ENCODE results near the gene HSPA12B. TPM values are rescaled to one million over a fixed set of nuclear protein-coding genes. Genes with fewer than 3 reads are reported as not detected.

HSPA12B gene
- total RNA-seq, 2 experiments from 2014 or later: not detected

DNA sequence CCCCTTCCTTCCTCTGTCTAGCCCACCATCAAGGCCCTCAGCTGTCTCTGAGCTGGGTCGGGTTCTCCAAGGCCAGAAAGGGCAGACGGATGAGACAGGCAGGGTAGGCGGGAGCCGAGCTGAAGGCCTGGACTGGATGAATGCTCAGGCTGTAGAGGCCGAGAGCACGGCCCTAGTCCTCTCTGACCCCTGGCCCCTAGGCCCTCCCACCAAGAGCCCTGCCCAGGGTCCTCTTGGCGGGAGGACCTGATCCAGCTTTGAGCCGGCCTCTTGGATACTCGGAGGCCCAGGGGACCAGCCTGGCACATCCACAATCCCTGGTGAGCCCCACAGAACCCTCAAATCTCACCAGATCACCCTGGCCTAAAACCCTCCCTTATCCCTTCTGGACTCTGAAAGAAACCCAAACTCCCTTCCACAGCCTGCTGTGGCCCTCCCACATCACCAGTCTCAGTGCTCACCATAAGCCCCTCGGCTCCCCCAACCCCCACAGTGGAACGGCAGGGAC is 26.9 kb downstream of the HSPA12B start:
- Mint-ChIP-seq H3K9me3 (no peaks in the 10 kb centered on the region), H3K27me3 (no peaks in the 10 kb centered on the region), H3K36me3 (peaks cover 7% of the 10 kb centered on the region), H3K4me1 (peaks cover 4% of the 10 kb centered on the region), H3K4me3 (no peak overlapping the region), H3K27ac (no peak overlapping the region)
- no peak for DNase-seq

DNA sequence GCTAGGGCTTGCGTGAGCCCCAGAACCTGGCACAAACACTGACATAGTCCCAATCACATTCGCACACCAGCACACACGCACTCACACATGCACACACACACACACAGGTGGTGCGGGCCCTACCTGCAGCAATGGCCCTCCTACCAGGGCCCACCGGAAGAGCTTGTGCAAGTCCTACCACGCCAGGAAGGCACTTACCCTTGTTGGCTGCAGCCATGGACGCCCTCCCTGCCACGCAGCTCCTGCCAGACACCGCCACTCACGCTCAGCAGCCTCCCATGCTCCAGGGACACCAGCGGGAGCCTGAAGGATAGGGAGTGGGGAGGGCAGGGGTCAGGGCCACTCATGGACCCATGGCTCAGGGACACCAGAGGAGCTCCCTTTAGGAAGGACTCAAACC is 27.4 kb downstream of the HSPA12B start:
- Mint-ChIP-seq H3K4me1 (peaks cover 4% of the 10 kb centered on the region), H3K36me3 (peaks cover 7% of the 10 kb centered on the region), H3K27ac (no peak overlapping the region), H3K27me3 (no peaks in the 10 kb centered on the region), H3K9me3 (no peaks in the 10 kb centered on the region), H3K4me3 (no peak overlapping the region)
- no peak for DNase-seq

DNA sequence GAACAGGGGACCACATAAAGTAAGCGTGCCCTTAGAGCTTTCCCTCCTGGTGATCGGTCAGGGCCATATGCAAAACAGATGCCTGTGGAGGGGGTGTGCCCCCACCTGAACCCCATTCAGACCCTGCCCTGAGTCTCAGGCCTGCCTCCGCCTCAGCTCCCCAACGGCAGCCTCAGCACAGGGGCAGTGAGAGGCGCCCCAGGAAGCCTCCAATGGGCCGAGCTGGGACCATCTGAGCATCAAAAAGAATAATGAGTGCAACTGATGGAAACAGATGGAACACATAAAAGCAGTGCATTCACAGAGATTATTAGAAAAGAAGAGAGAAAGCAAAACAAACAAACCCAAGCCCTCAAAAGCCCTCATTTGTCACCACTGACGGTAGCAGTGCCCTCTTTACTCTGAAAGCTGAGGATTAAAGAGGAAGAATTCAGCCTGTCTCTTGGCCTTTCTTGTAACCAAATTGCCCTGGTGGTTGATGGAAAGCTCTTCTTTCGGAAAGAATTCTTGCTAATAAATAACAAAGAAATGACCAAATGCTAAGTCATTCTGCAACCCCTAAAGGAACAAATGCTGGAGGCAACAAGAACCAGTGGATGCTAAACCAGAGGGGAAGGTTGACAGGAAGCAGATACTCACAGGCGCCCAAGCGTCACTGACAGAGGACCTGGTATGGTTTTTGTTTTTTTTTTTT is 28.3 kb downstream of the HSPA12B start:
- Mint-ChIP-seq H3K9me3 (no peaks in the 10 kb centered on the region), H3K4me3 (no peak overlapping the region), H3K36me3 (peaks cover 7% of the 10 kb centered on the region), H3K27ac (no peak overlapping the region), H3K27me3 (no peaks in the 10 kb centered on the region), H3K4me1 (peaks cover 10% of the 10 kb centered on the region)
- DNase-seq: no peak

- H3K4me3 Mint-ChIP-seq: no peak overlapping the region
- no peaks in the 10 kb centered on the region for H3K9me3 Mint-ChIP-seq
- H3K27me3 Mint-ChIP-seq: no peaks in the 10 kb centered on the region
- peaks cover 25% of the 10 kb centered on the region for H3K4me1 Mint-ChIP-seq
- H3K36me3 Mint-ChIP-seq: peaks cover 11% of the 10 kb centered on the region
- no peak overlapping the region for H3K27ac Mint-ChIP-seq
- no peak for DNase-seq
Measured at GRCh38 chr20:3763671-3764601, 31.5 kb downstream of the HSPA12B start.

DNA sequence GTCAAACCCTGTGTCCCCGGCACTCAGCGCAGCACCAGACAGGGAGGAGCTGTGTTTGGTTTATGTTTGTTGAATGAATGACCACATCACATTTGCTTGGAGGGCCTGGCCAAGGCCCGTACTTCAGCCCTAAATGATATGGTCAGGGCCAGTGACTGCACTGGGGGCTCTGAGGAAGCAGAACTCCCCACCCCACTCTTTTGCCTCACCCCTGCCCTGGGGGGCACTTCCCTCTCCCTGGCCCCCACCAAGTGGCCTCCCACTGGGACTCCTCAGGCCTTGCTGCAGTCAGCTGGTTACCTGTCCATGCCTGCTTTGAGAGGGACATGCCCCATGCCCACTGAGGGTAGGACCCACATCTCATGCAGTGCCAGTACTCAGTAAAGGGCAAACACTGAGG is 32.2 kb downstream of the HSPA12B start:
- Mint-ChIP-seq H3K27ac (no peak overlapping the region), H3K9me3 (no peaks in the 10 kb centered on the region), H3K4me3 (no peak overlapping the region), H3K36me3 (peaks cover 11% of the 10 kb centered on the region), H3K27me3 (no peaks in the 10 kb centered on the region), H3K4me1 (peaks cover 28% of the 10 kb centered on the region)
- DNase-seq: no peak

- peaks cover 28% of the 10 kb centered on the region for H3K4me1 Mint-ChIP-seq
- H3K27me3 Mint-ChIP-seq: no peaks in the 10 kb centered on the region
- no peak overlapping the region for H3K27ac Mint-ChIP-seq
- H3K4me3 Mint-ChIP-seq: peak overlapping the region; percentile 10
- DNase-seq: no peak
- peaks cover 11% of the 10 kb centered on the region for H3K36me3 Mint-ChIP-seq
- H3K9me3 Mint-ChIP-seq: no peaks in the 10 kb centered on the region
Measured at GRCh38 chr20:3765171-3765882, 32.8 kb downstream of the HSPA12B start.

GRCh38 chr20:3766422-3767109 is 34.1 kb downstream of the HSPA12B start:
- Mint-ChIP-seq H3K4me1 (peaks cover 24% of the 10 kb centered on the region), H3K36me3 (peaks cover 11% of the 10 kb centered on the region), H3K27ac (peak overlapping the region; percentile 69), H3K9me3 (no peaks in the 10 kb centered on the region), H3K4me3 (peak overlapping the region; percentile 88), H3K27me3 (no peaks in the 10 kb centered on the region)
- DNase-seq: no peak

- H3K27me3 Mint-ChIP-seq: no peaks in the 10 kb centered on the region
- H3K27ac Mint-ChIP-seq: peak overlapping the region; percentile 69
- peaks cover 24% of the 10 kb centered on the region for H3K4me1 Mint-ChIP-seq
- DNase-seq: no peak
- H3K4me3 Mint-ChIP-seq: peak overlapping the region; percentile 88
- H3K9me3 Mint-ChIP-seq: no peaks in the 10 kb centered on the region
- peaks cover 7% of the 10 kb centered on the region for H3K36me3 Mint-ChIP-seq
Measured at GRCh38 chr20:3767110-3767426, 34.6 kb downstream of the HSPA12B start.

DNA sequence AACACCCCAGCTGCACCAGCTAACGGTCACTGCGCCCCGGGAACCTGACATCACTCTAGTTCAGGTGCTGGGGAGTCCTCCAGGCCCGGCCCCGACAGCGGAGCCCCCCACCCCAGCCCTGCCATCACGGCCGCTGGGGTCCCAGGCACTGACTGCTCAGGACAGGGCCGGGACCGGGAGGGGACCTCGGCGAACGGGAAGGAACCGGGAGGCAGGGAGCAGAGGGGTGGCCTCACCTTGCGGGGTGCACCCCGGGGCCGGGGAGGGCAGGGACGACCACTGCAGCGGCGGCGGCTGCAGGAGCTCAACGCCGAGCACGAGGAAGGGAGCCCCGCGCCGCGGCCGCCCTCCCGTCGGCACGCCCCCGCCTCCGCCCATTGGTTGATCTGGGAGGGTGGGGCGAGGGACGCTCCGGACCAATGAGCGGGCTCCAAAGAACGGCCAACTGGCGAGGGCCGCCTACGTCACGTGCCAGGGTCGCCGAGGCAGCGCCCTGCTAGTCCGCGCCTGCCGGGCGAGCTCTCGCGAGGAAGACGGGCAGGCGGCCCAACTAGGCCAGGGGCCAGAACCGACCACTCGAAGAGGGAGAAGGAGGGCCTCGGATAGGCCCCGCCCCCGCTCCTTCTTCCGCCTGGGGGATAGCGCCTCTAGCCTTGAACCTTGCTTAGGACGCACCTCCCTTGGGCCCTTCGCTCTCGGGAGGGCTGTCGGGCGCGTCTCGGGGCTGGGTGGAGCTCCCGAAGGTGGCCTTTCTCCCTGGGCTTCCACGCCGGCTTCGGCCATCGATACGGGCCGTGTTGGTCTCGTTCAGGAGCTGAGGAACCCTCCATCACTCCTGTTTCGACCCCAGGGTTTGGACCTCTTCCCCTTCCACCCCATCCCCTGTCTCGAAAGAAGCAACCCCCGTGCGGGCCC is 35.2 kb downstream of the HSPA12B start, which contains the start of gene ADISSP:
Gene ADISSP (minus strand): TSS at position 327 of the 915 bp plus-strand sequence. CDS start 7,653 bp downstream, outside the sequence.
- H3K36me3 Mint-ChIP-seq: peaks cover 7% of the 10 kb centered on the region
- peak within 1 kb of the TSS; percentile 89 for H3K4me3 Mint-ChIP-seq
- H3K27ac Mint-ChIP-seq: peak within 1 kb of the TSS; percentile 93
- peak; percentile 99 for DNase-seq
- no peaks in the 10 kb centered on the region for H3K9me3 Mint-ChIP-seq
- H3K4me1 Mint-ChIP-seq: peaks cover 24% of the 10 kb centered on the region
- H3K27me3 Mint-ChIP-seq: no peaks in the 10 kb centered on the region

- peak; percentile 90 for DNase-seq
- Mint-ChIP-seq H3K27ac (peak overlapping the region; percentile 93), H3K4me3 (peak overlapping the region; percentile 89), H3K36me3 (peaks cover 5% of the 10 kb centered on the region), H3K9me3 (no peaks in the 10 kb centered on the region), H3K4me1 (peaks cover 24% of the 10 kb centered on the region), H3K27me3 (no peaks in the 10 kb centered on the region)
Measured at GRCh38 chr20:3768342-3769130, 36.1 kb downstream of the HSPA12B start.

DNA sequence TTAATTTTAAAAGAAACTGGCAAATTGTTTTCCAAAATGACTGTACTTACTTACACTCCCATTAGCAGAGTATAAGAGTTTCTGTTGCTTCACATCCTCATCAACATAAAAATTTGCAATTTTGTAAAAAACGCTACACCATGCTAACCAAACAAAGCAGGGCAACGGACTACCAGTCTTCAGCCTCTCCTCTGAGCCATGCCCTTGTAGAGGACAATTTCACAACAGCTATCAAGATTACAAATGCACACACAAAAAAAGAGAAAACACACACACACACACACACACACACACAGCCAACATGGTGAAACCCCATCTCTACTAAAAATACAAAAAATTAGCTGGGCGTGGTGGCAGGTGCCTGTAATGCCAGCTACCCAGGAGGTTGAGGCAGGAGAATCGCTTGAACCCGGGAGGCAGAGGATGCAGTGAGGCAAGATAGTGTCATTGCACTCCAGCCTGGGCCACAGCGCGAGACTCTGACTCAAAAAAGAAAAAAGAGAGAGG is 39.1 kb downstream of the HSPA12B start:
- Mint-ChIP-seq H3K27me3 (no peaks in the 10 kb centered on the region), H3K27ac (no peak overlapping the region), H3K9me3 (no peaks in the 10 kb centered on the region), H3K4me3 (no peak overlapping the region), H3K4me1 (peaks cover 10% of the 10 kb centered on the region), H3K36me3 (no peaks in the 10 kb centered on the region)
- no peak for DNase-seq

GRCh38 chr20:3775457-3776108 is 43.1 kb downstream of the HSPA12B start:
- Mint-ChIP-seq H3K4me1 (peaks cover 7% of the 10 kb centered on the region), H3K27me3 (peaks cover 24% of the 10 kb centered on the region), H3K27ac (no peak overlapping the region), H3K4me3 (no peak overlapping the region), H3K9me3 (no peaks in the 10 kb centered on the region), H3K36me3 (no peaks in the 10 kb centered on the region)
- DNase-seq: no peak

- Mint-ChIP-seq H3K36me3 (no peaks in the 10 kb centered on the region), H3K4me1 (peaks cover 15% of the 10 kb centered on the region), H3K27ac (no peak overlapping the region), H3K4me3 (peak overlapping the region; percentile 70), H3K27me3 (peaks cover 24% of the 10 kb centered on the region), H3K9me3 (no peaks in the 10 kb centered on the region)
- DNase-seq: no peak
Measured at GRCh38 chr20:3777381-3777715, 44.9 kb downstream of the HSPA12B start.
